Measurements from ENCODE around the gene ATAD3A.
"Not testable (repeated sequence)": the region's sequence is repeated elsewhere in the genome, so short reads cannot be mapped to it uniquely, and the experiment has no call there.

Gene ATAD3A

DNA sequence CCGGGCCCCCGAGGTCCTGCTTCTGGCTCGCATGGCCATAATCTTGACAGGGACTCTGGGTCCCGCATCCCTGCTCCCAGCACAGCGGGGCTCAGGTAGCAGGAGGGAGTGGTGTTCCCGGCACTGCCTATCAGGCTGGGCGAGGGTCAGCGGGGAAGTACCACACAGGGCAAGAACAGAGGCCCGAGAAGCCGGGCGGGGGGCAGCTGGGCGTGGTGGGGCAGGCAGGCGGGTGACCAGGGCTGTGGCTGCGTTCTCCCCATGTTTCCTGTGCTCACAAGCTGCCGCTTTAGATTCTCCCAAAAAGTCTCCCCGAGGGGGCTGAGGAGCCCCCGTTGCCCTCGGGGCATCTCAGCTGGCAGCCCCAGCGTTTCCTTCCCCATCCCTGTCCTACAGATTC is 22.1 kb upstream of the ATAD3A start:
- no peak for DNase-seq (ENCODE audit: low read depth)

DNA sequence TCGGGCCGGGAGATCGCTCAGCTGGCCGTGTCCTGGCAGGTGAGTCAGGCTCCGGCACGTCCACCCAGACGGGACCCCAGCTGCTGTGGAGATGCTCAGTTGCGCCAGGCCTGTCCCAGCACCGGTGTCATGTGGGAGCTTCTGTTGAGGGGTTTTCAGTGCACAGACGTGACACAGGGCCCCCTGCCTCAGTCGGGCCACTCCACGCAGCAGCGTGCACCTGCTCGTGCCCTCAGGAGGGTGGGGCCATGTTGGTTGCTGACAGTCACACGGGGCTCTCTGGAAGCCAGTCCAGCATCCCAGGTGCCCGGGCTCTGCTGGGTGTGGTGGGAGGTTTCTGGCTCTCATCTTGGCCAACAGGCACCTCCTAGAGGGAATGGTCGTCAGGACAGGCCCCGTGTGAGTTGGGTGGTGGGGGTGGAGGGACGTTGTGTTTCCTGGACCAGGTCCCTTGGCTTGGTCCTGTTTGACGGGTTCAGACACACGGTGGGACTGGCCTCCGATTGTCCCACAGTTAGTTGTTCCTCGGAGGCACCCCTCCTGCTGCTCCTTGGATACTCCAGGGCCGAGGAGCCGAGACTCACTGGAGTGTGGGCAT is 21.2 kb upstream of the ATAD3A start:
- DNase-seq (ENCODE audit: low read depth), result no peak

DNA sequence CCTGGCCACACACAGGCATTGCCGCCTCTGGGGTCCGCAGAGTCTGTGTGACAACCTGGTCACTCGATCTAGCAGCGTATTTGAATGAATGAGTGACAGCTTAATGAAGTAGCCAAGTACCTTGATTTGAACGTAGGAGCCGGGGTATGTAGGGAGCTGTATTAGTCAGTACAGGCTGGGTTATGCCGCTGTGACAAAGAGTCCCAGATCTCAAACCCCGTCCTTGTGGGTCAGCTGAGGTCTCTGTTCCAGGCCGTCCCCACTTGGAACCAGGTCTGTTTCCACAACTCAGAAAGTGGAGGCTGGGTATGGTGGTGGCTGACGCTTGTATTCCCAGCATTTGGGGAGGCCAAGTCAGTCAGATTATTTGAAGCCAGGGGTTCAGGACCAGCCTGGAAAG is 20.4 kb upstream of the ATAD3A start:
- no peak for DNase-seq (ENCODE audit: low read depth)

DNA sequence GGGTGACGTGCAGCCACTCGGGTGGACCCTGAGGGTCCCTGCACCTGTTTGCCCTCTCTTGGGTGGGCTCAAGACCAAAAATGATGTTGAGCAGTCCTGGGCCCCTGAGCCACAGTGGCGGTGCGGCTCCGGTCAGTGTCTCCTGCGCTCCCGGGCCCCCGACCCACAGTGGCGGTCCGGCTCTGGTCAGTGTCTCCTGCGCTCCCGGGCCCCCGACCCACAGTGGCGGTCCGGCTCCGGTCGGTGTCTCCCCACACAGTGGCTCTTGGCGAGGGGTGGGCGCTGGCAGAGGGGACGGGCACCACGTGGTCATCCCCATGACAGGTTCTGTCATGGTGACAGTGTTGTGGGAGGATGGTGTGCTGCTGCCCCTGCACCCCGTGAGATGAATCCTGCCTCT is 17.7 kb upstream of the ATAD3A start:
- not testable (repeated sequence) for DNase-seq (ENCODE audit: low read depth)

DNA sequence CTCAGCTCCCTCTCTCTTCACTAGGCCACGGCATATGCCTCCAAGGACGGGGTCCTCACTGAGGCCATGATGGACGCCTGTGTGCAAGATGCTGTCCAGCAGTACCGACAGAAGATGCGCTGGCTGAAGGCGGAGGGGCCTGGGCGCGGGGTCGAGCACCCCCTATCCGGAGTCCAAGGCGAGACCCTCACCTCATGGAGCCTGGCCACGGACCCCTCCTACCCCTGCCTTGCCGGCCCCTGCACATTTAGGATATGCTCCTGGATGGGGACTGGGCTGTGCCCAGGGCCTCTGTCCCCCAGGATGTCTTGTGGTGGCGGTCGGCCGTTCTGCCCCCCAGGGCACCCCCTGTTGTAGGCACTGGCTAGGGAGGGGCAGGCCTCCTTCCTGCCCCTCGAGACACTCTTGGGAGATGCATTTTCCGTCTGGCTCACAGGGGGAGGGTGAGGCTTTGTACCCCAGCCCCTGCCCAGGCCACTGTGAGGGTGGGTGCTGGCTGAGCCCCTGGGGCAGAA is 16.4 kb upstream of the ATAD3A start:
- not testable (repeated sequence) for DNase-seq (ENCODE audit: low read depth)

DNA sequence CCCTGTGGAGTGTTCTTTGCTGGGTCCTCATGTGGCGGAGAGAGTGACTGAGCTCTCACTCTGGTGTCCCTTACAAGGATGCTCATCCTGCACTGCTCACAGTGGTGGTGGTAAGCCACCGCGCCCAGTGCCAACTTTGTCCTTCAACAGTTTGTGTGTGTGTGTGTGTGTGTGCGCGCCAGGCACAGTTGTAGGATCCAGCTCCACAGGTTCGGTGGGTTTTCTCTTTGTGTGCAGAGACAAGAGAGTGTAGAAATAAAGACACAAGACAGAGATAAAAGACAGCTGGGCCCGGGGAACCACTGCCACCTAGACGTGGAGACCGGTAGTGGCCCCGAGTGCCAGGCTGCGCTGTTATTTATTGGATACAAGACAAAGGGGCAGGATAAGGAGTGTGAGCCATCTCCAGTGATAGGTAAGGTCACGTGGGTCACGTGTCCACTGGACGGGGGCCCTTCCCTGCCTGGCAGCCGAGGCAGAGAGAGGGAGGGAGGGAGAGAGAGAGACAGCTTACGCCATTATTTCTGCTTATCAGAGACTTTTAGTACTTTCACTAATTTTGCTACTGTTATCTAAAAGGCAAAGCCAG is 7.1 kb upstream of the ATAD3A start:
- peak; percentile 28 for DNase-seq (ENCODE audit: low read depth)

DNA sequence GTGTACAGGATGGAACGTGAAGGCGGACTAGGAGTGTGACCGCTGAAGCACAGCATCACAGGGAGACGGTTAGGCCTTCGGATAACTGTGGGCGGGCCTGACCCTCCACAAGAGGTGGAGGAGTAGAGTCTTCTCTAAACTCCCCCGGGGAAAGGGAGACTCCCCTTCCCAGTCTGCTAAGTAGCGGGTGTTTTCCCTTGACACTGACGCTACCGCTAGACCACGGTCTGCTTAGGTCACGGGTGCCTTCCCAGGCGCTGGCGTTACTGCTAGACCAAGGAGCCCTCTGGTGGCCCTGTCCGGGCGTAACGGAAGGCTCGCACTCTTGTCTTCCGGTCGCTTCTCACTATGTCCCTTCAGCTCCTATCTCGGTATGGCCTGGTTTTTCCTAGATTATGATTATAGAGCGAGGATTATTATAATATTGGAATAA is 6.6 kb upstream of the ATAD3A start:
- not testable (repeated sequence) for DNase-seq (ENCODE audit: low read depth)

DNA sequence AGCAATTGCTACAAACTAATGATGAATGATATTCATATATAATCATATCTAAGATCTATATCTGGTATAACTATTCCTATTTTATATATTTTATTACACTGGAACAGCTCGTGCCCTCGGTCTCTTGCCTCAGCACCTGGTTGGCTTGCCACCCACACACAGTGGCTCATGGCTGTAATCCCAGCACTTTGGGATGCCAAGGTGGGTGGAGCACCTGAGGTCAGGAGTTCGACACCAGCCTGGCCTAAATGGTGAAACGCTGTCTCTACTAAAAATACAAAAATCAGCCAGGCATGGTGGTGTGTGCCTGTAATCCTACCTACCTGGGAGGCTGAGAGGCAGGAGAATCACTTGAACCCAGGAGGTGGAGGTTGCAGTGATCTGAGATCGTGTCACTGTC is 6.2 kb upstream of the ATAD3A start:
- DNase-seq (ENCODE audit: low read depth), result not testable (repeated sequence)

DNA sequence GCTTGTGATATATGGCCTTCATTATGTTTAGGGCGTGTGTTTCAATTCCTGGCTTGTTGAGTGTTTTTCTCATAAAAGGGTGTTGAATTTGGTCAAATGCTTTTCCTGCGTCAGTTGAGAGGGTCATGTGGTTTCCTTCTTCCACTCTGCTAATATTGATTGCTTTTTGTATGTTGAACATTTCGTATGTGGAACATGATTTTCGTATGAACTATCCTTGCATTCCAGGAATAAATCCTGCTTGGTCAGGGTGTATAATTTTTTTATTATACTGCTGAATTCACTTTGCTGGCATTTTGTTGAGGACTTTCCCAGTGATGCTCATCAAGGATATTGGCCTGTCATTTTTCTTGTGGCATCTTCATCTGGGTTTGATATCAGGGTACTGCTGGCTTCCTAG is 4.7 kb upstream of the ATAD3A start:
- no peak for DNase-seq (ENCODE audit: low read depth)

DNA sequence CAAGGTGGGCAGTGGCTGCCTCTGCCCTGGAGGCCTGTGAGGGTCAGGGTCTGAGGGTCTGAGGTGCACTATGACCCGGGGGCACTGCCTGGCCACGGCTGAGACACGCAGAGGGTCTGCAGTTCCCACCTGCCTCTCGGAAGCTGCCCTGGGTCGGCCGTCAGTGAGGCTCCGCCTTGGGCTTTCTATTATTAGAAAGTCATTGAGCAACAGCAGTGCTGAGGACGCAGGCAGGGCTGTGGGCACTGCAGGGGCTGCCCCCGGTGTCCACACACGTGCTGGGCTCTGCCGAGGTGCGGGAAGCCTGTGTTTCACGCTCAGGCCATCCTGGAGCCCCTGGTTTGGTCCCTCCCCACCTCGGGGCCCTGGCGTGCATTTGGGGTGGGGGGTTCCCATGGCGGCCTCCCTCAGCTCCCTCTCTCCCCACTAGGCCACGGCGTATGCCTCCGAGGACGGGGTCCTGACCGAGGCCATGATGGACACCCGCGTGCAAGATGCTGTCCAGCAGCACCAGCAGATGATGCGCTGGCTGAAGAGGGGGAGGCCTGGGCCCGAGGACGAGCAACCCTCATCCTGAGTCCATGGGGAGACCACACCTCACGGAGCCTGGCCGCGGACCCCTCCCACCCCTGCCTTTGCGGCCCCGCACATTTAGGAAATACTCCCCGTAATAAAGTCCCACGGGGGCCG is 3.0 kb upstream of the ATAD3A start:
- not testable (repeated sequence) for DNase-seq (ENCODE audit: low read depth)

DNA sequence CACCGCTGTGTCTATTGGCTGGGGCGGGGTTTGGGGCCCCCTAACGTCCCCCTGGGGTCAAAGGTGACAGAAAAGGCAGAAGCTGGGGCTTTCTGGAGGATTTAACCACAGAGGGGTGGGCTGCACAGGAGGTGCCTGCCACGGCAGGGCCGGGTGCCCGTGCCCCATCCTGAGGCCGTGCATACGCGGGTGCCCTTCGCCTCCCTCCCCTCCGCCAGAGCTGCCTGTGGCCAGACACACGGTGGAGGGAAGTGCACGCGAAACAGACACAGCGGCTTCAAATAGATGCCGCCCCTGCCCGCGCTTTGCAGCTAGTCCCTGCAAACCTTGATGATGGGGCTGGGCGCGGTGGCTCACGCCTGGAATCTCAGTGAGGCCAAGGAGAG is 2.5 kb upstream of the ATAD3A start:
- DNase-seq (ENCODE audit: low read depth), result not testable (repeated sequence)

DNA sequence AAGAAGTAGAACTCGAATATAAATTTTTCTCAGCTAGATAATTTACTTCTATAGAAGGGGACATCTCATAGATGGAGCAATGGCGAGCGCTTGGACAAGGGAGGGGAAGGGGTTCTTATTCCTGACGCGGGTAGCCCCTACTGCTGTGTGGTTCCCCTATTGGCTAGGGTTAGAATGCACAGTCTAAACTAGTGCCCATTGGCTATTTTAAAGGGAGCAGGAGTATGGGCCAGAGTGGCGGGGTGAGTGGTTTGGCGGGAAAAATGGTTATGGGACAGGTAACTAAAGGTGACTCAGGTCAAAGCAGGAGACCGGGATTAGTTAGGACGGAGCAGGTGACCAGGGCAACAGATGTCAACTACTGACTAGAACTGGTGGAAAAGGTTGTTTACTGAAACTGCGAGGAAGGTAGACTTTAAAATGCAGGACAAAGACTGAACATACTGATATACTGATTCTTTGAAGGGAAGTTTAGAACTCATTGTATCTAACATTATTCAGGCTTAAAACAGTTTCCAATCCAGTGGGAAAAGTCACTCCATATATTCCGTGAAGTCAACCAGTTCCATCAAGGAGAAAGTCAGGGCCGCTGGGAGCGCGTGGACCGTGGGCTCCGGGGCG is 940 bp upstream of the ATAD3A start:
- DNase-seq (ENCODE audit: low read depth), result no peak

DNA sequence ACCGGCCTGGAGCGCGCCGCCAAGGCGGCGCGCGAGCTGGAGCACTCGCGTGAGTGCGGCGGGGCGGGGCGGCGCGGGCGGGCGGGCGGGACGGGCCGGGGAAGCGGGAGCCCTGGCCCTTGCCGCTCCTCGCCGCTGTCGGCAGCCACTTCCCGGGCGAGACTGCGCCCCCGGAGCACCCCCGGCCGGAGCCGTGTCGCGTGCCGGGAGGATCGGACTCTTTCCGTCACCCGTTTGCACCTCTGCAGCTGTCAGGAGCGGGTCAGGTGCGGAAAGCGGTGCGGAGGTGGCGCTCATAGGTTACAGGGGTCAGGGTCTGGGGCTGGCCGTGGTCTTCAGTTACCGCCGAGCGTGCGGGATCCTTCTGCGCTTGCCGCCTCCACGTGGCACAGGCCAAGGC is 463 bp downstream of the ATAD3A start:
- DNase-seq (ENCODE audit: low read depth), result peak; percentile 17

DNA sequence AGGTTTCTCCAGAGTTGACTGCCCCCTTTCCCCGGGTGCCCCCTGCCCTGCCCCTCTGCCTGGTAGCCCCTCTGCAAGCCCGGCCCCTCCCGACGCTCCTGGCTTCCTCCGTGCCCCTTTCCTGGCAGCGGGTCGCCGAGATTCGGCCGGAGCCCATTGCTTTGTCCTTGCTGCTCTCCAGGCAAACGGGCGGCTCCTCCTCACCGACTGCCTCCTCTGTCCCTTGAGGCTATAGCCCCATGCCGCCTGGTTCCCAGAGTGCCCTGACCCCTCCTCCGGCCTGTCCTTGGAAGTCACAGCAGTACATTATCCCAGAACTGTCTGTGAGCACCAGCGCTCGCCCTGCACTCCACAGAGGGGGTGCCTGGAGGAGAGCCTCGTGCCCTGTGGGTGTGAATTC is 1.7 kb downstream of the ATAD3A start:
- DNase-seq (ENCODE audit: low read depth), result not testable (repeated sequence)

DNA sequence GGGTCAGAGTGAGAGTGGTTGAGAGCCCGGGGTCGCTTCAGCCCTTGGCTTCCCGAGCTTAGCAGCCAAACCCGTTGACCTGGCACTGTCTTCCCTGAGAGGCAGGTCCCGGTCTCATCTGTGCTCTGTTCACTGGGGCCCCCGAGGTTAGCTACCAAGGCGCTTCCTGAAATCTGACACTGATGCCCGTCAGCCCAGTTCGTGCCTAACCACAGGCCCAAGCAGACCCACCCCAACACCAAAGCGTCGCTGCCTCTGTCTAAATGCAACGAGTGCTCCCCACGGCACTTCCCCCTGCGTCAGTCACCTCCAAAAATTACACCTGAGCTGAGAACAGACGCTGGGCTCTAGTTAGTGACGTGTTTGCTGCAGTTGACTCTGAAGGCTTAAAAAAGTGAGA is 2.4 kb downstream of the ATAD3A start:
- DNase-seq (ENCODE audit: low read depth), result not testable (repeated sequence)

DNA sequence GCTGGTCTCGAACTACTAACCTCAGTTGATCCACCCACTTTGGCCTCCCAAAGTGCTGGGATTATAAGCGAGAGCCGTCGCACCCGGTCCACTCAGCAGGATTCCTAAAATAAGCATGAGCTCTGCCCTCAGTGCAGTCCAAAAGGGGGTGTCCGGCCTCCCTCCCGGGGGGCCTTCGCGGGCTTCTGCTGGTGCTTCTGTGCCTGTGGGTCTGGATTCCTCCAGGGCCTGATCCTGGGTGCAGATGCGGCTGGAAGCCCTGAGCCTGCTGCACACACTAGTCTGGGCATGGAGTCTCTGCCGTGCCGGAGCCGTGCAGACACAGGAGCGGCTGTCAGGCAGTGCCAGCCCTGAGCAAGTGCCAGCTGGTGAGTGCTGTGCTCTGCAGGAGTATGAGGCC is 5.0 kb downstream of the ATAD3A start:
- DNase-seq (ENCODE audit: low read depth), result not testable (repeated sequence)

DNA sequence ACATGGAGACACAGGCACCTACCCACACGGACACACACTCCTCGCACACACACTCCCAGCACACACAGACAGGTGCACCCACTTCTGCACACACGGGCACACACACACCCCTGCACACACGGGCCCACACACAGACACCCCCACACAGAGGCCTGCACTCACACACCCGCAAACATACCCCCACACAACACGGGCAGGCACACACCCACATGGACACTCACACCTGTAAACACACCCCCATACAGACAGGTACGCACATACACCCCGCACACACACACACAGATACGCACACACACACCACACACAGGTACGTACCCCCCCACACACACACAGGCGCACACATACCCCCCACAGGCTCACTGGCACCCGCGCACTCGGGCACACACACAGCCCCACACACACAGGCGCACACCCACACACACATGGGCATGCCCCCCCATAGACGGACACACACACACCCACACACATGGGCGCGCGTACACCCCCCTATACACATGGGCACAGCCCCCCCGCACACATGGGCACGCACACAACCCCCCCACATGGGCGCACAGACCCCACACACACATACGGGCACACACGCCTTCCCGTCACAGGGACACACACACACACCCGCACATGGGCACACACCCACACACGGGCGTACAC is 6.1 kb downstream of the ATAD3A start:
- DNase-seq (ENCODE audit: low read depth), result no peak

DNA sequence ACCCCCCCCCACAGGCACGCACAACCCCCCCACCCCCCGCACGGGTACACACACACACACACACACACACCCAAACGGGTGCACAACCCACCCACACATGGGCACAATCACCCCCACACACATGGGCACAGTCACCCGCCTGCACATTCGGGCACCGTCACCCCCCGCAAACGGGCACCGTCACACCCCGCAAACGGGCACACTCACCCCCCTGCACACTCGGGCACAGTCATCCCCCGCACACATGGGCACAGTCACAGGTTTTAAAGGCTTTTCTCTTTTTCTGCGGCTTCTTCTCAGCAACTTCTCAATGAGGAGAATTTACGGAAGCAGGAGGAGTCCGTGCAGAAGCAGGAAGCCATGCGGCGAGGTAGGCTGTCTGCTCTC is 6.7 kb downstream of the ATAD3A start:
- not testable (repeated sequence) for DNase-seq (ENCODE audit: low read depth)

DNA sequence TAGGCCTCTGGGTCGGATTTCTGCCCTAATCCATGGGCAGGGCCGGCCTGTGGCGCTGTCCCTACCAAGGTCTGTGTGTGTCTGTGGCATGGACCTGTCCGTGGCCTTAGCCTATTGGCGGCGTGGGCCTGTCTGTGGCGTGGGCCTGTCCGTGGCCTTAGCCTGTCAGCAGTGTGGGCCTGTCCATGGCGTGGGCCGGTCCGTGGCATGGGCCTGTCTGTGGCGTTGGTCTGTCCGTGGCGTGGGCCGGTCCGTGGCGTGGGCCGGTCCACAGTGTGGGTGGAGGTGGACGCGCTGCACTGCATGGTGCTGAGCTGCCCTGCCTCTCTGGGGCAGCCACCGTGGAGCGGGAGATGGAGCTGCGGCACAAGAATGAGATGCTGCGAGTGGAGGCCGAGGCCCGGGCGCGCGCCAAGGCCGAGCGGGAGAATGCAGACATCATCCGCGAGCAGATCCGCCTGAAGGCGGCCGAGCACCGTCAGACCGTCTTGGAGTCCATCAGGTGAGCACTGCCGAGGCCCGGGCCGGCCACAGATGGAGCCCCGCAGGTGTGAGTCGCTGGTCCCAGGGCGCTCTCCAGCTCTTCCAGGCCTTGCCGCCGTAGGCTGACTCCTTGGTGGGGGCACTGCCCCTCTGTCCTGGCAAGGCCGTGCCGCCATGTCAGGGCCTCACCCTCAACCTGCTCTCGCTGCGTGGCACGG is 8.0 kb downstream of the ATAD3A start:
- not testable (repeated sequence) for DNase-seq (ENCODE audit: low read depth)

DNA sequence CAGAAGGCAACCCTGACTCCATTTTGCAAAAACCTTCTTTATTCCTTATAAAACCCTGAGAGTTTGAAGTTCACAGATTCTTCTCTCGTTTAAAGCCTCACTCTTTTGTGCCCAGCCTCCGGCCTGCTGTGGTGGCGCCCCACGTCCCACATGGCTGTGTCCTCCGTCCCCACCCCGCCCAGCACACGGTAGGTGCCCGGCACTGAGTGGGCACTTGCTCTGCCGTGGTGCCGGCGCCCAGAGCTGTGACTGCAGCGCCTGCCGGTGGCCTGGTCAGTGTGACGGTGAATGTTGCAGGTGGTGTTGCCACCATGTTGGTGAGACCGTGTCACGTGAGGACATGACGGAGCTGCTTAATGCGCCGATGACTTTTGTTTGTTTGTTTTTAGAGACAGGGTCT is 9.4 kb downstream of the ATAD3A start:
- DNase-seq (ENCODE audit: low read depth), result no peak

DNA sequence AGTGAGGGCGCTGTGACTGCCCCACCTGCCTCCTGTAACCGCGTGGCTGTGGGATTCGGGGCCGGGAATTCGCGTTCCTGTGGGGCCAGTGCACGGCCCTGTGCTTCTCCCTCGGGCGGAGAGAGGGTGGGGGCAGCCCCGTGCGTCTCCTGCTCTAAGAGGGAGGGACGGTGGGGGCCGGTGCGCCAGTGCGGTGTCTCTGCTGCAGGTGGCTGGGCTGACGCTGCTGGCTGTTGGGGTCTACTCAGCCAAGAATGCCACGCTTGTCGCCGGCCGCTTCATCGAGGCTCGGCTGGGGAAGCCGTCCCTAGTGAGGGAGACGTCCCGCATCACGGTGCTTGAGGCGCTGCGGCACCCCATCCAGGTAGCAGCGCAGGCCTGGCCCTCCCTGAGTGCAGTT is 10.6 kb downstream of the ATAD3A start:
- DNase-seq (ENCODE audit: low read depth), result not testable (repeated sequence)

DNA sequence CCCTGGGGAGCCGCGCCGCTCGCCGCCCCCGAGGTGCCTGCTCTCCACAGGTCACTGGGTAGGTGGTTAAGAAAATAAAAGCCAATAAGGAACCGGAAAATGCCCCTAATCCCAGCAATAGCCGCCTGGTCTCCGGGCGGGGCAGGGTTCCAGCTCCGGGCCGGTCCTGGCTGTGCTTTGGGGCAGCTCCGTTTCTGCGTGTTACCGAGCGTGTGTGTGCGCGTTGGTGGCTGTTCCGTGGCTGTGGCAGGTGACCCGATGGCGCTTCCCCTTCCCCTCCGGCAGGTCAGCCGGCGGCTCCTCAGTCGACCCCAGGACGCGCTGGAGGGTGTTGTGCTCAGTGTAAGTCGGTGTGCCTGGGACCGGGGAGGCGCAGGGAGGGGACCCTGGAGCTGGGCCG is 11.3 kb downstream of the ATAD3A start:
- DNase-seq (ENCODE audit: low read depth), result not testable (repeated sequence)

All from stimulated activated CD8-positive, alpha-beta memory T cell treated with anti-CD3 and anti-CD28 coated beads, Interleukin-12 subunit alpha, Interleukin-12 subunit beta, amount 100 ng/mL, for 4 hours (primary cell).